HEK293 (cell line): Measurements from ENCODE around the gene HOXC11.

Source experiments
- CTCF ChIA-PET: fragments of 350-600 bp; formaldehyde crosslinking; extraction: SDS; loops from one replicate; lab custom pipeline; 2021; ENCODE audit warnings: antibody characterized with exemption; lab: Yijun Ruan, JAX
- POLR2A ChIA-PET: fragments of 300-600 bp; formaldehyde crosslinking; extraction: SDS; loops from one replicate; lab custom pipeline; 2020; ENCODE audit warnings: antibody characterized with exemption, inconsistent platforms; lab: Yijun Ruan, JAX
- H3K27ac ChIP-seq: fragments of 200-500 bp; sonication (Bioruptor generic); 2 replicates; pipeline ENCODE4 v1.5.1; 2014; ENCODE audit warnings: low read depth, low read length, control low read depth, inconsistent platforms; ENCODE audit errors: extremely low read depth
- H3K36me3 ChIP-seq, 2 experiments: fragments of 200-500 bp in 1 of 2; sonication (Bioruptor generic) in 1 of 2; 1 replicate in 1 of 2; 2 replicates in 1 of 2; pipeline ENCODE4 v1.5.1; 2014 to 2017; ENCODE audit warnings: inconsistent platforms in 2 of 2, low read length in 2 of 2; ENCODE audit not compliant: control insufficient read depth in 2 of 2, insufficient read depth in 1 of 2
- H3K4me1 ChIP-seq: fragments of 200-500 bp; sonication (Bioruptor generic); 2 replicates; pipeline ENCODE4 v1.5.1; 2014; ENCODE audit warnings: mild to moderate bottlenecking, low read length, inconsistent platforms; ENCODE audit not compliant: control insufficient read depth, insufficient read depth
- H3K4me3 ChIP-seq: 2 replicates; pipeline ENCODE4 v1.5.1; 2011; ENCODE audit warnings: low read depth, mild to moderate bottlenecking, control low read depth, low read length, moderate library complexity
- H3K9me3 ChIP-seq: fragments of 200-500 bp; sonication (Bioruptor generic); 2 replicates; pipeline ENCODE4 v1.5.1; 2014; ENCODE audit warnings: low read depth, low read length, inconsistent platforms; ENCODE audit not compliant: control insufficient read depth, insufficient read depth
- BCL11A ChIP-seq: fragments of 450-650 bp; formaldehyde crosslinking; IDR thresholded peaks from 2 replicates; pipeline ENCODE4 v1.5.1; 2016; ENCODE audit warnings: low read depth, missing biosample characterization, missing genetic modification characterization
- MZF1 ChIP-seq: fragments of 450-650 bp; formaldehyde crosslinking; IDR thresholded peaks from 2 replicates; pipeline ENCODE4 v1.5.1; 2017; ENCODE audit warnings: missing biosample characterization, missing genetic modification characterization, borderline replicate concordance
- REST ChIP-seq: fragments of 450-650 bp; formaldehyde crosslinking; IDR thresholded peaks from 2 replicates; pipeline ENCODE4 v1.5.1; 2016; ENCODE audit warnings: missing biosample characterization, missing genetic modification characterization
- YY1 ChIP-seq: fragments of 450-650 bp; formaldehyde crosslinking; IDR thresholded peaks from 2 replicates; pipeline ENCODE4 v1.5.1; 2018; ENCODE audit warnings: missing biosample characterization, missing genetic modification characterization
- ZNF19 ChIP-seq: fragments of 450-650 bp; formaldehyde crosslinking; IDR thresholded peaks from 2 replicates; pipeline ENCODE4; 2016; ENCODE audit warnings: missing biosample characterization, missing genetic modification characterization, low read depth
- ZNF221 ChIP-seq: fragments of 450-650 bp; formaldehyde crosslinking; IDR thresholded peaks from 2 replicates; pipeline ENCODE4 v1.5.1; 2017; ENCODE audit warnings: missing biosample characterization, missing genetic modification characterization, borderline replicate concordance
- ZNF366 ChIP-seq: fragments of 450-650 bp; formaldehyde crosslinking; conservative IDR thresholded peaks from 2 replicates; pipeline ENCODE4 v1.5.1; 2016; ENCODE audit warnings: missing biosample characterization, missing genetic modification characterization
- ZNF48 ChIP-seq: fragments of 450-650 bp; formaldehyde crosslinking; IDR thresholded peaks from 2 replicates; pipeline ENCODE4 v1.5.1; 2016; ENCODE audit warnings: missing biosample characterization, missing genetic modification characterization
- ZNF555 ChIP-seq: fragments of 450-650 bp; formaldehyde crosslinking; conservative IDR thresholded peaks from 2 replicates; pipeline ENCODE4 v1.5.1; 2017; ENCODE audit warnings: missing biosample characterization, mild to moderate bottlenecking, missing genetic modification characterization, inconsistent platforms
- ZNF610 ChIP-seq: fragments of 450-650 bp; formaldehyde crosslinking; IDR thresholded peaks from 2 replicates; pipeline ENCODE4 v1.5.1; 2016; ENCODE audit warnings: missing biosample characterization, missing genetic modification characterization, borderline replicate concordance
- ZNF677 ChIP-seq: fragments of 450-650 bp; IDR thresholded peaks from 2 replicates; pipeline ENCODE4 v1.5.0; 2018; ENCODE audit warnings: missing biosample characterization, mild to moderate bottlenecking, missing genetic modification characterization, moderate library complexity
- ZNF837 ChIP-seq: fragments of 450-650 bp; formaldehyde crosslinking; IDR thresholded peaks from 2 replicates; pipeline ENCODE4 v1.5.1; 2016; ENCODE audit warnings: missing biosample characterization, missing genetic modification characterization
- TF ChIP-seq, protein P1 (sequence below): fragments of 450-650 bp; IDR thresholded peaks from 2 replicates; pipeline ENCODE4 v1.5.1; 2018; ENCODE audit warnings: missing biosample characterization, mild to moderate bottlenecking, missing genetic modification characterization
- TF ChIP-seq, protein P2 (sequence below): fragments of 450-650 bp; formaldehyde crosslinking; IDR thresholded peaks from 2 replicates; pipeline ENCODE4 v1.5.1; 2016; ENCODE audit warnings: missing biosample characterization, missing genetic modification characterization
- TF ChIP-seq, protein P3 (sequence below): fragments of 450-650 bp; formaldehyde crosslinking; IDR thresholded peaks from 2 replicates; pipeline ENCODE4 v1.5.1; 2016; ENCODE audit warnings: missing biosample characterization, missing genetic modification characterization
- TF ChIP-seq, protein P4 (sequence below): fragments of 450-650 bp; formaldehyde crosslinking; optimal IDR thresholded peaks from 2 replicates; pipeline ENCODE3; 2016; ENCODE audit warnings: missing biosample characterization, mild to moderate bottlenecking, missing genetic modification characterization
- TF ChIP-seq, protein P5 (sequence below): fragments of 450-650 bp; formaldehyde crosslinking; IDR thresholded peaks from 2 replicates; pipeline ENCODE4 v1.5.1; 2016; ENCODE audit warnings: missing biosample characterization, missing genetic modification characterization, borderline replicate concordance

Gene HOXC11

GRCh38 chr12:53944907-53945847 lies 27.7 kb upstream of the HOXC11 start:
- TF ChIP-seq, protein P1, sequence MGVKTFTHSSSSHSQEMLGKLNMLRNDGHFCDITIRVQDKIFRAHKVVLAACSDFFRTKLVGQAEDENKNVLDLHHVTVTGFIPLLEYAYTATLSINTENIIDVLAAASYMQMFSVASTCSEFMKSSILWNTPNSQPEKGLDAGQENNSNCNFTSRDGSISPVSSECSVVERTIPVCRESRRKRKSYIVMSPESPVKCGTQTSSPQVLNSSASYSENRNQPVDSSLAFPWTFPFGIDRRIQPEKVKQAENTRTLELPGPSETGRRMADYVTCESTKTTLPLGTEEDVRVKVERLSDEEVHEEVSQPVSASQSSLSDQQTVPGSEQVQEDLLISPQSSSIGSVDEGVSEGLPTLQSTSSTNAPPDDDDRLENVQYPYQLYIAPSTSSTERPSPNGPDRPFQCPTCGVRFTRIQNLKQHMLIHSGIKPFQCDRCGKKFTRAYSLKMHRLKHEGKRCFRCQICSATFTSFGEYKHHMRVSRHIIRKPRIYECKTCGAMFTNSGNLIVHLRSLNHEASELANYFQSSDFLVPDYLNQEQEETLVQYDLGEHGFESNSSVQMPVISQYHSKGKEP (tag by site-specific recombination): no peak
- TF ChIP-seq, protein P2, sequence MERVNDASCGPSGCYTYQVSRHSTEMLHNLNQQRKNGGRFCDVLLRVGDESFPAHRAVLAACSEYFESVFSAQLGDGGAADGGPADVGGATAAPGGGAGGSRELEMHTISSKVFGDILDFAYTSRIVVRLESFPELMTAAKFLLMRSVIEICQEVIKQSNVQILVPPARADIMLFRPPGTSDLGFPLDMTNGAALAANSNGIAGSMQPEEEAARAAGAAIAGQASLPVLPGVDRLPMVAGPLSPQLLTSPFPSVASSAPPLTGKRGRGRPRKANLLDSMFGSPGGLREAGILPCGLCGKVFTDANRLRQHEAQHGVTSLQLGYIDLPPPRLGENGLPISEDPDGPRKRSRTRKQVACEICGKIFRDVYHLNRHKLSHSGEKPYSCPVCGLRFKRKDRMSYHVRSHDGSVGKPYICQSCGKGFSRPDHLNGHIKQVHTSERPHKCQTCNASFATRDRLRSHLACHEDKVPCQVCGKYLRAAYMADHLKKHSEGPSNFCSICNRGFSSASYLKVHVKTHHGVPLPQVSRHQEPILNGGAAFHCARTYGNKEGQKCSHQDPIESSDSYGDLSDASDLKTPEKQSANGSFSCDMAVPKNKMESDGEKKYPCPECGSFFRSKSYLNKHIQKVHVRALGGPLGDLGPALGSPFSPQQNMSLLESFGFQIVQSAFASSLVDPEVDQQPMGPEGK: no peak
- TF ChIP-seq REST (tag by site-specific recombination): 0 out of 2 replicates have a peak, but pooled peaks have one; percentile 40
- TF ChIP-seq ZNF221 (tag by site-specific recombination): no peak
- TF ChIP-seq, protein P3, sequence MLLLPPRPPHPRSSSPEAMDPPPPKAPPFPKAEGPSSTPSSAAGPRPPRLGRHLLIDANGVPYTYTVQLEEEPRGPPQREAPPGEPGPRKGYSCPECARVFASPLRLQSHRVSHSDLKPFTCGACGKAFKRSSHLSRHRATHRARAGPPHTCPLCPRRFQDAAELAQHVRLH (tag by site-specific recombination): no peak
- POLR2A ChIA-PET: no interaction called here
- H3K4me1 ChIP-seq: peaks cover 6% of the 10 kb centered on the region; the same call in 1 of the 2 replicates
- H3K9me3 ChIP-seq: no peaks in the 10 kb centered on the region
- no peak overlapping the region for H3K27ac ChIP-seq
- H3K4me3 ChIP-seq: no peak overlapping the region
- peaks cover 0 to 22% of the 10 kb centered on the region in 2 experiments; a peak in 1 of 3 replicates for H3K36me3 ChIP-seq
- CTCF ChIA-PET: interaction anchor here (1.8 kb wide), 1 partner anchor 188 kb away, joined by 5 read pairs; no protein-coding TSS in a partner anchor

- Histone ChIP-seq H3K4me3 (no peak overlapping the region), H3K9me3 (no peaks in the 10 kb centered on the region), H3K4me1 (no peaks in the 10 kb centered on the region; the same call in 1 of the 2 replicates), H3K36me3 (peaks cover 0 to 22% of the 10 kb centered on the region in 2 experiments; a peak in 1 of 3 replicates), H3K27ac (no peak overlapping the region)
- CTCF ChIA-PET: no interaction called here
- POLR2A ChIA-PET: no interaction called here
- TF ChIP-seq BCL11A (tag by site-specific recombination): no peak
- TF ChIP-seq ZNF19 (tag by site-specific recombination): no peak
- TF ChIP-seq ZNF555 (tag by site-specific recombination): no peak
- no peak for TF ChIP-seq ZNF677 (tag by site-specific recombination)
- TF ChIP-seq ZNF48: no peak
- TF ChIP-seq, protein P2: no peak
- TF ChIP-seq, protein P4, sequence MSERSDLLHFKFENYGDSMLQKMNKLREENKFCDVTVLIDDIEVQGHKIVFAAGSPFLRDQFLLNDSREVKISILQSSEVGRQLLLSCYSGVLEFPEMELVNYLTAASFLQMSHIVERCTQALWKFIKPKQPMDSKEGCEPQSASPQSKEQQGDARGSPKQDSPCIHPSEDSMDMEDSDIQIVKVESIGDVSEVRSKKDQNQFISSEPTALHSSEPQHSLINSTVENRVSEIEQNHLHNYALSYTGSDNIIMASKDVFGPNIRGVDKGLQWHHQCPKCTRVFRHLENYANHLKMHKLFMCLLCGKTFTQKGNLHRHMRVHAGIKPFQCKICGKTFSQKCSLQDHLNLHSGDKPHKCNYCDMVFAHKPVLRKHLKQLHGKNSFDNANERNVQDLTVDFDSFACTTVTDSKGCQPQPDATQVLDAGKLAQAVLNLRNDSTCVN (tag by site-specific recombination): no peak
- TF ChIP-seq MZF1 (tag by site-specific recombination): no peak
- TF ChIP-seq YY1 (tag by site-specific recombination): no peak
- no peak for TF ChIP-seq ZNF610 (tag by site-specific recombination)
- no peak for TF ChIP-seq ZNF837
- TF ChIP-seq ZNF366 (tag by site-specific recombination): no peak
- TF ChIP-seq, protein P5, sequence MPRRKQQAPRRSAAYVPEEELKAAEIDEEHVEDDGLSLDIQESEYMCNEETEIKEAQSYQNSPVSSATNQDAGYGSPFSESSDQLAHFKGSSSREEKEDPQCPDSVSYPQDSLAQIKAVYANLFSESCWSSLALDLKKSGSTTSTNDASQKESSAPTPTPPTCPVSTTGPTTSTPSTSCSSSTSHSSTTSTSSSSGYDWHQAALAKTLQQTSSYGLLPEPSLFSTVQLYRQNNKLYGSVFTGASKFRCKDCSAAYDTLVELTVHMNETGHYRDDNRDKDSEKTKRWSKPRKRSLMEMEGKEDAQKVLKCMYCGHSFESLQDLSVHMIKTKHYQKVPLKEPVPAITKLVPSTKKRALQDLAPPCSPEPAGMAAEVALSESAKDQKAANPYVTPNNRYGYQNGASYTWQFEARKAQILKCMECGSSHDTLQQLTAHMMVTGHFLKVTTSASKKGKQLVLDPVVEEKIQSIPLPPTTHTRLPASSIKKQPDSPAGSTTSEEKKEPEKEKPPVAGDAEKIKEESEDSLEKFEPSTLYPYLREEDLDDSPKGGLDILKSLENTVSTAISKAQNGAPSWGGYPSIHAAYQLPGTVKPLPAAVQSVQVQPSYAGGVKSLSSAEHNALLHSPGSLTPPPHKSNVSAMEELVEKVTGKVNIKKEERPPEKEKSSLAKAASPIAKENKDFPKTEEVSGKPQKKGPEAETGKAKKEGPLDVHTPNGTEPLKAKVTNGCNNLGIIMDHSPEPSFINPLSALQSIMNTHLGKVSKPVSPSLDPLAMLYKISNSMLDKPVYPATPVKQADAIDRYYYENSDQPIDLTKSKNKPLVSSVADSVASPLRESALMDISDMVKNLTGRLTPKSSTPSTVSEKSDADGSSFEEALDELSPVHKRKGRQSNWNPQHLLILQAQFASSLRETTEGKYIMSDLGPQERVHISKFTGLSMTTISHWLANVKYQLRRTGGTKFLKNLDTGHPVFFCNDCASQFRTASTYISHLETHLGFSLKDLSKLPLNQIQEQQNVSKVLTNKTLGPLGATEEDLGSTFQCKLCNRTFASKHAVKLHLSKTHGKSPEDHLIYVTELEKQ (tag by site-specific recombination): no peak
Measured at GRCh38 chr12:53947743-53948142, 25.2 kb upstream of the HOXC11 start.
